IMR-90 (cell line): ENCODE results near the gene MAP3K15. TPM values are rescaled to one million over a fixed set of nuclear protein-coding genes. Genes with fewer than 3 reads are reported as not detected.

Experiments used
- ATAC-seq: fragments of 200-7000 bp; cut with Tn5 transposase; 2 replicates; pipeline ENCODE4 v1.9.1; 2020; ENCODE audit warnings: low read depth, mild to moderate bottlenecking, moderate library complexity
- BruUV-seq: library from RNA; stranded (reverse); fragments of 400-500 nt; replicated peaks from 2 replicates; lab custom pipeline; 2021; lab: Mats Ljungman, UMichigan
- CTCF ChIA-PET: fragments of 300-600 bp; formaldehyde crosslinking; extraction: SDS; loops from one replicate; lab custom pipeline; 2021; ENCODE audit warnings: antibody characterized with exemption; lab: Yijun Ruan, JAX
- POLR2A ChIA-PET: fragments of 300-600 bp; sonication (Branson Sonifier 250); formaldehyde crosslinking; loops from one replicate; lab custom pipeline; 2022; ENCODE audit warnings: antibody characterized with exemption; ENCODE audit not compliant: unreplicated experiment; lab: Charles Lee
- DNase-seq: peaks from one replicate; pipeline ENCODE4 v3.0.0; 2013
- H2AFZ ChIP-seq: replicated peaks from 2 replicates; pipeline ENCODE3; 2013; ENCODE audit warnings: low read length, mild to moderate bottlenecking; ENCODE audit not compliant: poor library complexity
- H2AK5ac ChIP-seq: 2 replicates; pipeline ENCODE4 v1.6.1; 2013; ENCODE audit warnings: low read depth, low read length, inconsistent platforms
- H2AK9ac ChIP-seq: replicated peaks from 2 replicates; pipeline ENCODE3; 2013; ENCODE audit warnings: mild to moderate bottlenecking, low read depth, low read length, moderate library complexity; ENCODE audit not compliant: poor library complexity
- H2BK120ac ChIP-seq: 2 replicates; pipeline ENCODE4 v1.6.1; 2013; ENCODE audit warnings: low read depth, low read length, inconsistent platforms
- H2BK15ac ChIP-seq: 3 replicates; pipeline ENCODE4 v1.6.1; 2013; ENCODE audit warnings: low read depth, low read length, inconsistent platforms
- H2BK20ac ChIP-seq: 2 replicates; pipeline ENCODE4 v1.6.1; 2013; ENCODE audit warnings: low read depth, mild to moderate bottlenecking, inconsistent platforms, low read length, moderate library complexity
- H2BK5ac ChIP-seq: 2 replicates; pipeline ENCODE4 v1.6.1; 2013; ENCODE audit warnings: mild to moderate bottlenecking, low read depth, low read length, inconsistent platforms; ENCODE audit not compliant: poor library complexity, severe bottlenecking
- H3K14ac ChIP-seq: replicated peaks from 2 replicates; pipeline ENCODE4 v1.6.1; 2013; ENCODE audit warnings: low read depth, low read length, inconsistent platforms
- H3K18ac ChIP-seq: 2 replicates; pipeline ENCODE4 v1.6.1; 2013; ENCODE audit warnings: low read depth, low read length, control low read depth
- H3K23ac ChIP-seq: 2 replicates; pipeline ENCODE4 v1.6.1; 2013; ENCODE audit warnings: low read depth, low read length, inconsistent platforms
- H3K27ac ChIP-seq: 2 replicates; pipeline ENCODE4 v1.5.1; 2013; ENCODE audit warnings: mild to moderate bottlenecking, control low read depth, low read length; ENCODE audit not compliant: insufficient read depth
- H3K27me3 ChIP-seq: 2 replicates; pipeline ENCODE4 v1.6.1; 2013; ENCODE audit warnings: low read length; ENCODE audit not compliant: control insufficient read depth, insufficient read depth
- H3K36me3 ChIP-seq: 2 replicates; pipeline ENCODE4 v1.6.1; 2013; ENCODE audit warnings: low read length, mixed read lengths; ENCODE audit not compliant: control insufficient read depth, insufficient read depth
- H3K4ac ChIP-seq: 2 replicates; pipeline ENCODE4 v1.6.1; 2013; ENCODE audit warnings: low read depth, low read length, inconsistent platforms
- H3K4me1 ChIP-seq: 2 replicates; pipeline ENCODE4 v1.6.1; 2013; ENCODE audit warnings: low read length, mixed read lengths; ENCODE audit not compliant: control insufficient read depth, insufficient read depth
- H3K4me2 ChIP-seq: 2 replicates; pipeline ENCODE4 v1.6.1; 2013; ENCODE audit warnings: low read depth, mild to moderate bottlenecking, control low read depth, low read length, moderate library complexity
- H3K4me3 ChIP-seq: 2 replicates; pipeline ENCODE4 v1.5.1; 2013; ENCODE audit warnings: low read depth, mild to moderate bottlenecking, control low read depth, low read length, moderate library complexity; ENCODE audit not compliant: insufficient read depth
- H3K56ac ChIP-seq: 2 replicates; pipeline ENCODE4 v1.6.1; 2013; ENCODE audit warnings: low read length, inconsistent platforms; ENCODE audit not compliant: insufficient read depth; ENCODE audit errors: extremely low read depth
- H3K79me1 ChIP-seq, 2 experiments: 2 replicates each; pipeline ENCODE4 v1.6.1; 2013; ENCODE audit warnings: low read length in 2 of 2, inconsistent platforms in 1 of 2, low read depth in 1 of 2
- H3K9ac ChIP-seq: 2 replicates; pipeline ENCODE4 v1.6.1; 2013; ENCODE audit warnings: low read depth, low read length, control low read depth
- H3K9me1 ChIP-seq: 2 replicates; pipeline ENCODE4 v1.6.1; 2013; ENCODE audit warnings: low read length, inconsistent platforms; ENCODE audit not compliant: insufficient read depth
- H3K9me3 ChIP-seq: 2 replicates; pipeline ENCODE4 v1.6.1; 2013; ENCODE audit warnings: low read length; ENCODE audit not compliant: control insufficient read depth, insufficient read depth
- H4K20me1 ChIP-seq: 2 replicates; pipeline ENCODE4 v1.6.1; 2013; ENCODE audit warnings: low read length, inconsistent platforms; ENCODE audit not compliant: insufficient read depth
- H4K5ac ChIP-seq: 2 replicates; pipeline ENCODE4 v1.6.1; 2013; ENCODE audit warnings: mild to moderate bottlenecking, low read depth, low read length, control low read depth
- H4K8ac ChIP-seq, 2 experiments: 2 replicates each; pipeline ENCODE4 v1.6.1; 2013; ENCODE audit warnings: low read depth in 2 of 2, low read length in 2 of 2, control low read depth in 1 of 2, inconsistent platforms in 1 of 2
- H4K91ac ChIP-seq: 2 replicates; pipeline ENCODE4 v1.6.1; 2013; ENCODE audit warnings: low read depth, low read length, inconsistent platforms; ENCODE audit not compliant: insufficient read depth
- BHLHE40 ChIP-seq: fragments of 150-350 bp; IDR thresholded peaks from 2 replicates; pipeline ENCODE4 v1.6.1; 2016; ENCODE audit warnings: mild to moderate bottlenecking, low read depth, low read length
- CEBPB ChIP-seq: IDR thresholded peaks from 2 replicates; pipeline ENCODE4 v1.6.1; 2012; ENCODE audit warnings: low read depth, low read length, improper control_type of control experiment
- CHD1 ChIP-seq: IDR thresholded peaks from 2 replicates; pipeline ENCODE4 v1.6.1; 2012; ENCODE audit warnings: low read depth, low read length, improper control_type of control experiment
- CTCF ChIP-seq: conservative IDR thresholded peaks from 2 replicates; pipeline ENCODE4 v1.5.1; 2012; ENCODE audit warnings: mild to moderate bottlenecking, low read depth, low read length, improper control_type of control experiment
- ELK1 ChIP-seq: fragments of 150-350 bp; IDR thresholded peaks from 2 replicates; pipeline ENCODE4 v1.6.1; 2016; ENCODE audit warnings: low read depth, mild to moderate bottlenecking, low read length, moderate library complexity, borderline replicate concordance
- FOS ChIP-seq: fragments of 150-350 bp; IDR thresholded peaks from 2 replicates; pipeline ENCODE4 v1.6.1; 2016; ENCODE audit warnings: low read depth, low read length
- MAFK ChIP-seq: IDR thresholded peaks from 2 replicates; pipeline ENCODE4 v1.6.1; 2012; ENCODE audit warnings: low read depth, low read length, improper control_type of control experiment
- MAZ ChIP-seq: IDR thresholded peaks from 2 replicates; pipeline ENCODE4 v1.6.1; 2012; ENCODE audit warnings: low read depth, mild to moderate bottlenecking, low read length, improper control_type of control experiment, moderate library complexity, borderline replicate concordance
- MXI1 ChIP-seq: IDR thresholded peaks from 2 replicates; pipeline ENCODE4 v1.6.1; 2012; ENCODE audit warnings: low read depth, mild to moderate bottlenecking, low read length, moderate library complexity, borderline replicate concordance
- NFE2L2 ChIP-seq: fragments of 150-350 bp; IDR thresholded peaks from 2 replicates; pipeline ENCODE4 v1.6.1; 2016; ENCODE audit warnings: low read depth, mild to moderate bottlenecking, low read length
- POLR2A ChIP-seq: IDR thresholded peaks from 2 replicates; pipeline ENCODE4 v1.6.1; 2012; ENCODE audit warnings: mild to moderate bottlenecking, low read depth, low read length
- RAD21 ChIP-seq: IDR thresholded peaks from 2 replicates; pipeline ENCODE4 v1.6.1; 2012; ENCODE audit warnings: low read length, improper control_type of control experiment
- RCOR1 ChIP-seq: IDR thresholded peaks from 2 replicates; pipeline ENCODE4 v1.6.1; 2012; ENCODE audit warnings: mild to moderate bottlenecking, low read length, improper control_type of control experiment; ENCODE audit not compliant: insufficient replicate concordance
- RFX5 ChIP-seq: IDR thresholded peaks from 2 replicates; pipeline ENCODE4 v1.8.0; 2012; ENCODE audit warnings: low read depth, mild to moderate bottlenecking, low read length, moderate library complexity
- SMC3 ChIP-seq: fragments of 150-350 bp; IDR thresholded peaks from 2 replicates; pipeline ENCODE4 v1.6.1; 2016; ENCODE audit warnings: low read depth, mild to moderate bottlenecking, antibody characterized with exemption, low read length, moderate library complexity
- USF2 ChIP-seq: fragments of 150-350 bp; IDR thresholded peaks from 2 replicates; pipeline ENCODE4 v1.6.1; 2017; ENCODE audit warnings: mild to moderate bottlenecking, antibody characterized with exemption, low read length, low read depth
- WGBS, 2 experiments: methylation state at CpG; one replicate each; pipeline versions ENCODE4 v1.1.5 to v1.1.7; 2013; ENCODE audit warnings: missing lambda C conversion rate in 2 of 2; ENCODE audit not compliant: insufficient read length in 1 of 2; ENCODE audit errors: extremely low coverage in 2 of 2; 5-methylcytosine and 5-hydroxymethylcytosine counted together
- dilution Hi-C: fragments of 300-500 bp; cut with HindIII; formaldehyde crosslinking; loops from one replicate; pipeline ENCODE4 v1.14.3; 2018; ENCODE audit warnings: low sequenced_read_pairs; ENCODE audit not compliant: unreplicated experiment
- in situ Hi-C: fragments of 300-500 bp; cut with MboI; formaldehyde crosslinking; loops from 3 replicates; pipeline ENCODE4 v1.14.3; 2019; ENCODE audit warnings: low sequenced_read_pairs, inconsistent platforms, mixed read lengths
- intact Hi-C: fragments of 100-400 bp; cut with micrococcal nuclease; formaldehyde crosslinking; loops from 2 replicates; pipeline ENCODE4 v1.10.0; 2022
- polyA plus RNA-seq, 3 experiments: library from polyadenylated mRNA; depleted of rRNA; stranded (reverse); fragments of >200 nt; gene quantifications; 2 replicates each; pipeline ENCODE4 v1.2.3, GENCODE V29; 2012; ENCODE audit warnings: low replicate concordance in 1 of 3
- total RNA-seq: library from RNA; depleted of rRNA; stranded (reverse); fragments of >200 nt; gene quantifications from 2 replicates; pipeline ENCODE4 v1.2.3, GENCODE V29; 2012

The MAP3K15 gene
- total and polyA plus RNA-seq, 2 of the 4 experiments (the other 2 are of a cell fraction) = under 0.01 to 0.10 TPM

GRCh38 chrX:19354625-19355024 is 160.7 kb downstream of the MAP3K15 start:
- H2BK120ac ChIP-seq = no peak overlapping the region
- CTCF ChIA-PET = no interaction called here
- no peak overlapping the region for H3K18ac ChIP-seq
- no peak overlapping the region for H4K8ac ChIP-seq
- no peak overlapping the region for H3K23ac ChIP-seq
- no peak overlapping the region for H4K91ac ChIP-seq
- H3K9ac ChIP-seq = no peak overlapping the region
- H3K9me3 ChIP-seq = no peaks in the 10 kb centered on the region
- H2AK5ac ChIP-seq = no peak overlapping the region
- H2AFZ ChIP-seq = no peak overlapping the region
- no peak overlapping the region for H2BK15ac ChIP-seq
- no peaks in the 10 kb centered on the region; a peak in 1 of 4 replicates for H3K79me1 ChIP-seq
- H3K9me1 ChIP-seq = no peaks in the 10 kb centered on the region
- no peak overlapping the region for H3K4me3 ChIP-seq
- in situ Hi-C loops = loop anchor here (25.0 kb wide), 2 partner anchors 433 to 633 kb away; partner anchors contain the start of gene BCLAF3
- TF ChIP-seq NFE2L2 = no peak
- no peak for TF ChIP-seq USF2
- TF ChIP-seq FOS = no peak
- TF ChIP-seq POLR2A = no peak
- no peak for TF ChIP-seq MAZ
- no peak for TF ChIP-seq CEBPB
- TF ChIP-seq MAFK = no peak
- TF ChIP-seq CHD1 = no peak
- TF ChIP-seq RAD21 = no peak
- TF ChIP-seq ELK1 = no peak
- TF ChIP-seq RFX5 = no peak
- no peak for TF ChIP-seq SMC3
- TF ChIP-seq MXI1 = no peak
- TF ChIP-seq RCOR1 = no peak
- TF ChIP-seq CTCF = no peak
- no peak for TF ChIP-seq BHLHE40
- no peak overlapping the region for H3K4ac ChIP-seq
- intact Hi-C loops = no loop called here
- H3K14ac ChIP-seq = no peak overlapping the region
- H3K27me3 ChIP-seq = no peaks in the 10 kb centered on the region
- H3K36me3 ChIP-seq = peaks cover 30% of the 10 kb centered on the region
- no TSS peak for BruUV-seq
- no peaks in the 10 kb centered on the region for H3K4me1 ChIP-seq
- H3K27ac ChIP-seq = no peak overlapping the region
- no peak for ATAC-seq
- dilution Hi-C loops = no loop called here
- H3K56ac ChIP-seq = no peak overlapping the region
- H3K4me2 ChIP-seq = no peak overlapping the region
- no peaks in the 10 kb centered on the region for H4K20me1 ChIP-seq
- no peak overlapping the region for H4K5ac ChIP-seq
- no peak overlapping the region for H2BK5ac ChIP-seq
- H2AK9ac ChIP-seq = no peak overlapping the region
- H2BK20ac ChIP-seq = no peak overlapping the region
- POLR2A ChIA-PET = no interaction called here
- DNase-seq = no peak
- 94% methylated on average over 3 of the region's 6 CpGs; no CpG with 5 or more reads in 1 of the 2 experiments for WGBS, 2 experiments
